Thoracic aorta (tissue), 2 donors: ENCODE results near the gene SLC2A4RG. TPM values are rescaled to one million over a fixed set of nuclear protein-coding genes. Genes with fewer than 3 reads are reported as not detected.

Experiments
- ATAC-seq: fragments of 150-250 bp; one replicate; pipeline ENCODE4 v1.8.0; 2017; ENCODE audit warnings: low read depth; ENCODE audit not compliant: insufficient number of reproducible peaks, low FRiP score
- DNase-seq: peaks from one replicate; pipeline ENCODE4 v3.0.0-alpha.2; 2020; ENCODE audit warnings: low spot score
- H3K27ac ChIP-seq, 2 donors: fragments of 200-600 bp; sonication (generic); 1 replicate in 1 of 2; 2 replicates in 1 of 2; pipeline ENCODE4 v1.5.1; 2016; ENCODE audit warnings: mild to moderate bottlenecking in 2 of 2, moderate library complexity in 2 of 2
- H3K27me3 ChIP-seq: fragments of 200-600 bp; sonication (generic); replicated peaks from 2 replicates; pipeline ENCODE4 v1.6.0; 2016; ENCODE audit warnings: mild to moderate bottlenecking; ENCODE audit not compliant: insufficient read depth
- H3K36me3 ChIP-seq: fragments of 200-600 bp; sonication (generic); one replicate; pipeline ENCODE4 v1.5.1; 2016
- H3K4me1 ChIP-seq, 2 donors: fragments of 200-600 bp; sonication (generic); 1 replicate in 1 of 2; 2 replicates in 1 of 2; pipeline versions ENCODE4 v1.5.1 to v1.6.0; 2016; ENCODE audit warnings: low read depth in 2 of 2, mild to moderate bottlenecking in 1 of 2; ENCODE audit not compliant: control insufficient read depth in 1 of 2
- H3K4me3 ChIP-seq: fragments of 200-600 bp; sonication (generic); 2 replicates; pipeline ENCODE4 v1.5.1; 2016; ENCODE audit warnings: mild to moderate bottlenecking
- H3K9me3 ChIP-seq: fragments of 200-600 bp; sonication (generic); 2 replicates; pipeline ENCODE4 v1.5.1; 2016
- CTCF ChIP-seq: fragments of 200-600 bp; sonication (generic); IDR thresholded peaks from one replicate; pipeline ENCODE4 v1.5.1; 2019; ENCODE audit warnings: antibody characterized with exemption
- total RNA-seq, 2 donors: library from RNA; depleted of rRNA; stranded (reverse); fragments of >200 nt; gene quantifications; one replicate each; pipeline versions ENCODE4 v1.1.0 to v1.2.3, GENCODE V29; 2016

SLC2A4RG gene
- total RNA-seq, 2 donors from 2014 or later = 36.2 to 103 TPM

GRCh38 chr20:63706852-63707557, 32.6 kb upstream of the SLC2A4RG start:
- Histone ChIP-seq H3K9me3 (no peaks in the 10 kb centered on the region), H3K27me3 (no peaks in the 10 kb centered on the region), H3K4me1 (peaks cover 22 to 27% of the 10 kb centered on the region in 2 donors), H3K4me3 (peak overlapping the region; percentile 94), H3K36me3 (peaks cover 28% of the 10 kb centered on the region), H3K27ac (peak overlapping the region; percentile 72 to 73)
- DNase-seq (no peak), ATAC-seq (no peak)
- TF ChIP-seq CTCF = no peak

GRCh38 chr20:63707558-63708300, 31.8 kb upstream of the SLC2A4RG start, which contains the start of the genes ARFRP1 and ZGPAT:
Gene ARFRP1 (minus strand): TSS chr20:63707976. CDS start chr20:63707091, 885 bp downstream.
Gene ZGPAT (plus strand): TSS chr20:63708039. CDS start chr20:63708581, 542 bp downstream.
- DNase-seq (no peak), ATAC-seq (peak; percentile 71)
- H3K4me1 ChIP-seq = peaks cover 22 to 27% of the 10 kb centered on the region in 2 donors
- no peaks in the 10 kb centered on the region for H3K27me3 ChIP-seq
- peak within 1 kb of the TSS; percentile 94 for H3K4me3 ChIP-seq
- H3K9me3 ChIP-seq = no peaks in the 10 kb centered on the region
- H3K36me3 ChIP-seq = peaks cover 34% of the 10 kb centered on the region
- no peak for TF ChIP-seq CTCF
- peak within 1 kb of the TSS; percentile 72 to 73 for H3K27ac ChIP-seq

GRCh38 chr20:63708301-63709148, 31.1 kb upstream of the SLC2A4RG start:
- Histone ChIP-seq H3K36me3 (peaks cover 34% of the 10 kb centered on the region), H3K27ac (peak overlapping the region; percentile 72 to 73), H3K4me1 (peaks cover 22 to 27% of the 10 kb centered on the region in 2 donors), H3K27me3 (no peaks in the 10 kb centered on the region), H3K9me3 (no peaks in the 10 kb centered on the region), H3K4me3 (peak overlapping the region; percentile 94)
- DNase-seq (no peak), ATAC-seq (no peak)
- TF ChIP-seq CTCF = no peak

- no peak overlapping the region for H3K27ac ChIP-seq
- DNase-seq (no peak), ATAC-seq (no peak)
- no peak for TF ChIP-seq CTCF
- H3K4me3 ChIP-seq = peak overlapping the region; percentile 94
- H3K4me1 ChIP-seq = peaks cover 22 to 27% of the 10 kb centered on the region in 2 donors
- no peaks in the 10 kb centered on the region for H3K9me3 ChIP-seq
- H3K27me3 ChIP-seq = no peaks in the 10 kb centered on the region
- H3K36me3 ChIP-seq = peaks cover 33% of the 10 kb centered on the region
These were observed 30.4 kb upstream of the SLC2A4RG start for GRCh38 chr20:63709149-63709527.
